Testis (tissue), 2 donors: ENCODE results near the gene PRKN.

Experiments
- POLR2A ChIP-seq: fragments of 450-650 bp; IDR thresholded peaks from one replicate; pipeline ENCODE4 v1.6.1; 2017; ENCODE audit warnings: antibody characterized with exemption, mild to moderate bottlenecking, moderate library complexity
- TF ChIP-seq, protein P1 (sequence below), 3 experiments: fragments of 450-650 bp in 2 of 3; fragments of 200-600 bp in 1 of 3; sonication (generic) in 1 of 3; IDR thresholded peaks; one replicate each; pipeline ENCODE4 v1.5.1; 2016 to 2019; ENCODE audit warnings: antibody characterized with exemption in 3 of 3, mild to moderate bottlenecking in 2 of 3, moderate library complexity in 1 of 3

DNA sequence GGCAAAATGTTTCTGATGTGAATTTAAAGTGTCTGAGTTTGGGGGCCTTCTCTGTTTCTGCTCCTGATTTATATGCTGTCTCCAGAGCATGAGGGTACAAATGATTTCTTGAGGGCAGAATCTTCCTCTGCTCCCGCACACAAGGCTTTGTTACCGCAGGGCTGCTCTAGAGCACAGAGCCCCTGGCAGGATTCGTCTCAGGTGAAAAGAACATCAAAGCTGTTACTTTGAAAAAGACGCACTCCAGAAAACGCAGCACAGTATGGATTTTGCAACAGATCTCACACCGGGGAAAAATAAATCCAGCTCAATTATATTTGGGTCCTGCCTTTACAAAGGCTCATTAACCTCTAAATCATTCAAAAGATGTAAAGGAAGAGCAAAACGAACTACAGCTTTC lies 577.3 kb downstream of the PRKN start:
- TF ChIP-seq POLR2A, result no peak
- TF ChIP-seq, protein P1, sequence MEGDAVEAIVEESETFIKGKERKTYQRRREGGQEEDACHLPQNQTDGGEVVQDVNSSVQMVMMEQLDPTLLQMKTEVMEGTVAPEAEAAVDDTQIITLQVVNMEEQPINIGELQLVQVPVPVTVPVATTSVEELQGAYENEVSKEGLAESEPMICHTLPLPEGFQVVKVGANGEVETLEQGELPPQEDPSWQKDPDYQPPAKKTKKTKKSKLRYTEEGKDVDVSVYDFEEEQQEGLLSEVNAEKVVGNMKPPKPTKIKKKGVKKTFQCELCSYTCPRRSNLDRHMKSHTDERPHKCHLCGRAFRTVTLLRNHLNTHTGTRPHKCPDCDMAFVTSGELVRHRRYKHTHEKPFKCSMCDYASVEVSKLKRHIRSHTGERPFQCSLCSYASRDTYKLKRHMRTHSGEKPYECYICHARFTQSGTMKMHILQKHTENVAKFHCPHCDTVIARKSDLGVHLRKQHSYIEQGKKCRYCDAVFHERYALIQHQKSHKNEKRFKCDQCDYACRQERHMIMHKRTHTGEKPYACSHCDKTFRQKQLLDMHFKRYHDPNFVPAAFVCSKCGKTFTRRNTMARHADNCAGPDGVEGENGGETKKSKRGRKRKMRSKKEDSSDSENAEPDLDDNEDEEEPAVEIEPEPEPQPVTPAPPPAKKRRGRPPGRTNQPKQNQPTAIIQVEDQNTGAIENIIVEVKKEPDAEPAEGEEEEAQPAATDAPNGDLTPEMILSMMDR (IDR thresholded peaks at IDR 0.05), result no peak
